ENCODE results near the gene UCK1. TPM values are rescaled to one million over a fixed set of nuclear protein-coding genes. Genes with fewer than 3 reads are reported as not detected.
A peak's percentile ranks its signal among the peaks of the same experiment; 100 is the strongest.

Gene UCK1
- total and polyA plus RNA-seq, 8 donors, result 9.9 to 143 (median 31.6) TPM

DNA sequence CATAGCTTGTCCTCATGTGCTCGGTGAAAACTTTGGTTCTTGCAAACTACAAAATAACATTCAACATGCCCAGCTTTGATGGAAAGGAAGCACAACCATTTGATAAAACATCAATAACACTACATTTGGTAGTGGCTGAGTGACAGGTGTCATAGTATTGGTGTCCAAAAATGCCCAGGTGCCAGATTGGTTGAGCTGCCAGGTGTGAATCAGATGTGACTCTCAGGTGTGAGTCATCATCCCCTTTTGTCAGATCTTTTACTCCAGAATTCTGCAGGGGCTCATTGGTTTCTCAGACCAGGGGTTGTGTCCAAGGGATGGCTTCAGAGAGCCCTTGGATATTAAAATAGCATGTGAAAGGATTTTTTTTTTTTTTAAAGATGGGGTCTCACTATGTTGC is 50.8 kb downstream of the UCK1 start:
- intact Hi-C loops (cut with DNase I; ENCODE audit: low total_unique reads), result no loop called here
- 94 to 100% (median 98%) methylated on average over 1 of the region's 1 CpG for WGBS, 5 donors
- Histone ChIP-seq H3K4me1 (peaks cover 0 to 10% (median 2%) of the 10 kb centered on the region in 4 donors), H3K27me3 (no peaks in the 10 kb centered on the region), H3K9me3 (no peaks in the 10 kb centered on the region), H3K27ac (no peak overlapping the region), H3K4me3 (no peak overlapping the region), H3K36me3 (peaks cover 92 to 100% (median 98%) of the 10 kb centered on the region in 4 donors)
- DNase-seq, result no peak
- TF ChIP-seq POLR2A (IDR thresholded peaks at IDR 0.05) (no peak), CTCF (IDR thresholded peaks at IDR 0.05) (no peak), EP300 (IDR thresholded peaks at IDR 0.05) (no peak), POLR2AphosphoS5 (IDR thresholded peaks at IDR 0.05) (no peak)

GRCh38 chr9:131478911-131479310 is 52.2 kb downstream of the UCK1 start:
- Histone ChIP-seq H3K4me1 (peaks cover 0 to 10% (median 0%) of the 10 kb centered on the region in 4 donors), H3K9me3 (no peaks in the 10 kb centered on the region), H3K4me3 (no peak overlapping the region), H3K36me3 (peaks cover 92 to 100% (median 98%) of the 10 kb centered on the region in 4 donors), H3K27me3 (no peaks in the 10 kb centered on the region), H3K27ac (no peak overlapping the region)
- DNase-seq, result no peak
- TF ChIP-seq CTCF (IDR thresholded peaks at IDR 0.05), result no peak
- no peak for TF ChIP-seq POLR2A (IDR thresholded peaks at IDR 0.05)
- TF ChIP-seq POLR2AphosphoS5 (IDR thresholded peaks at IDR 0.05), result no peak
- TF ChIP-seq EP300 (IDR thresholded peaks at IDR 0.05), result no peak
- WGBS, 5 donors, result 90 to 93% (median 91%) methylated on average over 10 of the region's 10 CpGs
- intact Hi-C loops (cut with DNase I; ENCODE audit: low total_unique reads), result no loop called here

GRCh38 chr9:131478421-131478868 is 52.6 kb downstream of the UCK1 start:
- peaks cover 92 to 100% (median 98%) of the 10 kb centered on the region in 4 donors for H3K36me3 ChIP-seq
- H3K4me1 ChIP-seq, result peaks cover 0 to 6% (median 0%) of the 10 kb centered on the region in 4 donors
- no peak overlapping the region for H3K27ac ChIP-seq
- WGBS, 5 donors, result 39 to 55% (median 45%) methylated on average over 12 of the region's 12 CpGs
- intact Hi-C loops (cut with DNase I; ENCODE audit: low total_unique reads), result no loop called here
- no peaks in the 10 kb centered on the region for H3K9me3 ChIP-seq
- peak in 5 of 7 experiments; percentile 16 to 69 (median 52) for TF ChIP-seq CTCF (IDR thresholded peaks at IDR 0.05)
- no peak for TF ChIP-seq EP300 (IDR thresholded peaks at IDR 0.05)
- H3K4me3 ChIP-seq, result no peak overlapping the region
- no peaks in the 10 kb centered on the region for H3K27me3 ChIP-seq
- DNase-seq, result peak; percentile 62 to 79

- intact Hi-C loops (cut with DNase I; ENCODE audit: low total_unique reads), result no loop called here
- 81 to 93% (median 87%) methylated on average over 13 to 19 of the region's 19 CpGs for WGBS, 5 donors
- peaks cover 92 to 100% (median 98%) of the 10 kb centered on the region in 4 donors for H3K36me3 ChIP-seq
- no peak for TF ChIP-seq POLR2AphosphoS5 (IDR thresholded peaks at IDR 0.05)
- no peak for TF ChIP-seq CTCF (IDR thresholded peaks at IDR 0.05)
- TF ChIP-seq POLR2A (IDR thresholded peaks at IDR 0.05), result no peak
- TF ChIP-seq EP300 (IDR thresholded peaks at IDR 0.05), result no peak
- no peak for DNase-seq
- no peaks in the 10 kb centered on the region for H3K27me3 ChIP-seq
- no peaks in the 10 kb centered on the region for H3K9me3 ChIP-seq
- no peak overlapping the region for H3K27ac ChIP-seq
- peaks cover 0 to 2% (median 0%) of the 10 kb centered on the region in 4 donors for H3K4me1 ChIP-seq
- H3K4me3 ChIP-seq, result no peak overlapping the region
Measured at GRCh38 chr9:131477816-131478419, 53.1 kb downstream of the UCK1 start.

All from stomach (tissue), 9 donors.